ENCODE measurements around the gene FAAP20.

FAAP20 gene

DNA sequence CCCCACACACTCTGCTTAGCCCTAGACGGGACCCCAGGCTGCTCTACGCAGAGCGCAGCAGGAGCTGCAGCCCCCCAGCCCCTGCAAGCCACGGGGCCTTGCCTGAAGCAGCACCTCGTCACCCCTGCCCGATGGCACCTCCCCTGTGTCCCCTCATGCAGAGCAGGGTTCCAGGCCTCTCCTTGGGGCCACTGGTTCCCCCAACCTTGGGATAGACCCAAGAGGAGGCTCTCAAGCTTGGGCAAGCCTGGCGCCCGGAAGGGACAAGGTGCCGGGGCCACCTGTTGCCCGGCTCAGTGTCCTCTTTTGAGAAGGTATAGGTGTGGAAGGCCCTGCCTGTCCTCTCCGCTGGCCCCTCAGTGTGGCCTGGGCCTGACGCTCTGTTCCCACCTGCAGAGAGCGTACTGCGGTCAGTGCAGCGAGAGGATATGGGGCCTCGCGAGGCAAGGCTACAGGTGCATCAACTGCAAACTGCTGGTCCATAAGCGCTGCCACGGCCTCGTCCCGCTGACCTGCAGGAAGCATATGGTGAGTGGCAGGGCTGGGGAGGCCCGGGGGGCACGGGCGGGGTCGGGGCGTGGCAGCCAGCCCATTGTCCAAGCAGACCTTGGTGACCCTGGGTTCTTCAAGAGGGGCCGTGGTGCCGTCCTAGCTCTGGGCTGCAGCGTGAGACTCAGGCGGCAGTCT is 50.6 kb downstream of the FAAP20 start:
- TF ChIP-seq, protein P1, sequence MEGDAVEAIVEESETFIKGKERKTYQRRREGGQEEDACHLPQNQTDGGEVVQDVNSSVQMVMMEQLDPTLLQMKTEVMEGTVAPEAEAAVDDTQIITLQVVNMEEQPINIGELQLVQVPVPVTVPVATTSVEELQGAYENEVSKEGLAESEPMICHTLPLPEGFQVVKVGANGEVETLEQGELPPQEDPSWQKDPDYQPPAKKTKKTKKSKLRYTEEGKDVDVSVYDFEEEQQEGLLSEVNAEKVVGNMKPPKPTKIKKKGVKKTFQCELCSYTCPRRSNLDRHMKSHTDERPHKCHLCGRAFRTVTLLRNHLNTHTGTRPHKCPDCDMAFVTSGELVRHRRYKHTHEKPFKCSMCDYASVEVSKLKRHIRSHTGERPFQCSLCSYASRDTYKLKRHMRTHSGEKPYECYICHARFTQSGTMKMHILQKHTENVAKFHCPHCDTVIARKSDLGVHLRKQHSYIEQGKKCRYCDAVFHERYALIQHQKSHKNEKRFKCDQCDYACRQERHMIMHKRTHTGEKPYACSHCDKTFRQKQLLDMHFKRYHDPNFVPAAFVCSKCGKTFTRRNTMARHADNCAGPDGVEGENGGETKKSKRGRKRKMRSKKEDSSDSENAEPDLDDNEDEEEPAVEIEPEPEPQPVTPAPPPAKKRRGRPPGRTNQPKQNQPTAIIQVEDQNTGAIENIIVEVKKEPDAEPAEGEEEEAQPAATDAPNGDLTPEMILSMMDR (conservative IDR thresholded peaks at IDR 0.05; ENCODE audit: control insufficient read depth, insufficient read depth, low read depth, low read length), result no peak
- DNase-seq (ENCODE audit: low read depth), result no peak
- no peak overlapping the region for H3K4me3 ChIP-seq (ENCODE audit: control insufficient read depth, low read depth, low read length)

DNA sequence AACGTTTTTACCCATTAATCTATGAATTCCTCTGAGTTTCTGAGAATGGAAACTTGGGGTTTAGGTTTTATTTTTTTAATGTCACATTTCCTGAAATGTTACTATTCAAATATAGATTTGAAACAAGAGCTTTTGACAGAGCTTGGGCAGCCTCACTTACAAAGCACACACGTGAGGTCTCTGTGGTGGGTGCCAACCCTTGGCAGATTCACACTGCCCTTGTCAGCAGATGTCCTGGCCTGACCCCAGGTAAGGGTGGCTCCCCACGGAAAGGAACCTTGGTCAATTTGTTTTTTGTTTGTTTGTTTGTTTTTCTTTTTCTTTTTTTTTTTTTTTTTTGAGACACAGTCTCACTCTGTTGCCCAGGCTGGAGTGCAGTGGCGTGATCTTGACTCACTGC is 53.5 kb downstream of the FAAP20 start:
- TF ChIP-seq, protein P1 (conservative IDR thresholded peaks at IDR 0.05; ENCODE audit: control insufficient read depth, insufficient read depth, low read depth, low read length), result no peak
- DNase-seq (ENCODE audit: low read depth), result no peak

More for the DNA sequence above, 53.5 kb downstream of the FAAP20 start:
- no peak overlapping the region for H3K4me3 ChIP-seq (ENCODE audit: control insufficient read depth, low read depth, low read length)
